GM12878 (cell line): Measurements from ENCODE around the gene ZMYND11. TPM values are rescaled to one million over a fixed set of nuclear protein-coding genes. Genes with fewer than 3 reads are reported as not detected.

Experiments used
- ATAC-seq: fragments of 200-7000 bp; cut with Tn5 transposase; 3 replicates; pipeline ENCODE4 v1.9.1; 2020; ENCODE audit warnings: mild to moderate bottlenecking, moderate library complexity
- BruUV-seq: library from RNA; stranded (reverse); fragments of 400-500 nt; replicated peaks from 2 replicates; lab custom pipeline; 2021; lab: Mats Ljungman, UMichigan
- CTCF ChIA-PET: fragments of 300-600 bp; sonication (Branson Sonifier 250); formaldehyde crosslinking; extraction: SDS; loops from one replicate; lab custom pipeline; 2021; ENCODE audit warnings: inconsistent platforms; lab: Yijun Ruan, JAX
- POLR2A ChIA-PET: fragments of 350-600 bp; formaldehyde crosslinking; extraction: SDS; loops from one replicate; lab custom pipeline; 2021; ENCODE audit warnings: inconsistent platforms; lab: Charles Lee
- RAD21 ChIA-PET: fragments of 300-600 bp; sonication (Branson Sonifier 250); formaldehyde crosslinking; loops from one replicate; lab custom pipeline; 2023; ENCODE audit warnings: antibody characterized with exemption; ENCODE audit not compliant: unreplicated experiment; lab: Charles Lee
- SMC1A ChIA-PET: fragments of 300-600 bp; sonication (Branson Sonifier 250); formaldehyde crosslinking; loops from one replicate; lab custom pipeline; 2023; ENCODE audit not compliant: unreplicated experiment, uncharacterized antibody; lab: Charles Lee
- DNase-seq: peaks from one replicate; pipeline ENCODE4 v3.0.0-alpha.2; 2011; ENCODE audit warnings: low read depth, low spot score
- FAIRE-seq: peaks from 3 replicates; lab custom pipeline; 2011; peaks lifted over from hg19 to GRCh38; lab: Jason Lieb, UNC
- H2AFZ ChIP-seq: 2 replicates; pipeline ENCODE4 v1.6.0; 2011; ENCODE audit warnings: low read depth, low read length, control low read depth; ENCODE audit not compliant: control insufficient read depth
- H3K27ac ChIP-seq: 2 replicates; pipeline ENCODE4 v1.5.1; 2011; ENCODE audit warnings: control low read depth; ENCODE audit not compliant: control insufficient read depth, insufficient read depth
- H3K27me3 ChIP-seq, 2 experiments: replicated peaks in 1 of 2; 2 replicates each; pipeline versions ENCODE4 v1.6.0 to v1.6.1; 2011; ENCODE audit warnings: low read length in 1 of 2; ENCODE audit not compliant: control insufficient read depth in 2 of 2, insufficient read depth in 2 of 2
- H3K36me3 ChIP-seq, 2 experiments: 2 replicates each; pipeline ENCODE4 v1.5.1; 2011; ENCODE audit warnings: low read length in 1 of 2; ENCODE audit not compliant: control insufficient read depth in 2 of 2, insufficient read depth in 2 of 2
- H3K4me1 ChIP-seq: 2 replicates; pipeline ENCODE4 v1.6.1; 2011; ENCODE audit warnings: mild to moderate bottlenecking, low read length, moderate library complexity, mixed read lengths; ENCODE audit not compliant: control insufficient read depth, insufficient read depth
- H3K4me2 ChIP-seq: 2 replicates; pipeline ENCODE4 v1.6.0; 2011; ENCODE audit warnings: control low read depth; ENCODE audit not compliant: control insufficient read depth, insufficient read depth
- H3K4me3 ChIP-seq: fragments of 200-600 bp; sonication (generic); 2 replicates; pipeline ENCODE4 v1.5.1; 2016
- H3K79me2 ChIP-seq: 2 replicates; pipeline ENCODE4 v1.6.0; 2011; ENCODE audit warnings: low read length; ENCODE audit not compliant: control insufficient read depth, insufficient read depth
- H3K9ac ChIP-seq: 2 replicates; pipeline ENCODE4 v1.8.0; 2011; ENCODE audit warnings: low read length, control low read depth, mixed read lengths; ENCODE audit not compliant: control insufficient read depth, insufficient read depth
- H3K9me3 ChIP-seq: replicated peaks from 3 replicates; pipeline ENCODE4 v1.5.1; 2011; ENCODE audit warnings: mild to moderate bottlenecking, low read length; ENCODE audit not compliant: control insufficient read depth, insufficient read depth
- H4K20me1 ChIP-seq: 2 replicates; pipeline ENCODE4 v1.6.0; 2011; ENCODE audit not compliant: control insufficient read depth, insufficient read depth
- BHLHE40 ChIP-seq, 2 experiments: fragments of 450-650 bp in 1 of 2; IDR thresholded peaks; 2 replicates each; pipeline ENCODE4 v1.6.1; 2011 to 2017; ENCODE audit warnings: low read depth in 2 of 2, borderline replicate concordance in 1 of 2, improper control_type of control experiment in 1 of 2, low read length in 1 of 2, mild to moderate bottlenecking in 1 of 2
- CHD4 ChIP-seq: fragments of 200-600 bp; sonication (generic); IDR thresholded peaks from 2 replicates; pipeline ENCODE4 v1.6.1; 2016; ENCODE audit warnings: mild to moderate bottlenecking
- DPF2 ChIP-seq: fragments of 450-650 bp; IDR thresholded peaks from 2 replicates; pipeline ENCODE4 v1.6.1; 2017; ENCODE audit warnings: mild to moderate bottlenecking
- ESRRA ChIP-seq: IDR thresholded peaks from 2 replicates; pipeline ENCODE4 v1.6.1; 2012; ENCODE audit warnings: mild to moderate bottlenecking, low read length, improper control_type of control experiment
- FOXM1 ChIP-seq: IDR thresholded peaks from 2 replicates; pipeline ENCODE4 v1.6.1; 2012; ENCODE audit warnings: low read depth, mild to moderate bottlenecking, inconsistent platforms, low read length, moderate library complexity
- GATAD2B ChIP-seq: fragments of 450-650 bp; conservative IDR thresholded peaks from 2 replicates; pipeline ENCODE4 v1.6.1; 2017; ENCODE audit warnings: low read depth, mild to moderate bottlenecking, moderate library complexity
- IKZF1 ChIP-seq: fragments of 450-650 bp; conservative IDR thresholded peaks from 2 replicates; pipeline ENCODE4 v1.6.1; 2017; ENCODE audit warnings: antibody characterized with exemption, mild to moderate bottlenecking
- KDM1A ChIP-seq: fragments of 200-600 bp; sonication (generic); IDR thresholded peaks from 2 replicates; pipeline ENCODE4 v1.6.1; 2016; ENCODE audit warnings: borderline replicate concordance
- PBX3 ChIP-seq: IDR thresholded peaks from 2 replicates; pipeline ENCODE4 v1.6.1; 2011; ENCODE audit warnings: mild to moderate bottlenecking, low read depth, low read length, moderate library complexity; ENCODE audit not compliant: insufficient replicate concordance
- SMC3 ChIP-seq: IDR thresholded peaks from 2 replicates; pipeline ENCODE4 v1.6.1; 2011; ENCODE audit warnings: low read length, improper control_type of control experiment, borderline replicate concordance
- STAT1 ChIP-seq: fragments of 450-650 bp; conservative IDR thresholded peaks from 2 replicates; pipeline ENCODE4 v1.6.1; 2014; ENCODE audit warnings: antibody characterized with exemption, mild to moderate bottlenecking
- ZNF592 ChIP-seq: fragments of 450-650 bp; IDR thresholded peaks from 2 replicates; pipeline ENCODE4 v1.6.1; 2017; ENCODE audit warnings: mild to moderate bottlenecking, moderate library complexity
- WGBS: methylation state at CpG from one replicate; pipeline ENCODE4 v1.1.6; 2016; ENCODE audit warnings: low lambda C conversion rate; ENCODE audit not compliant: insufficient replicate concordance, insufficient coverage; ENCODE audit errors: missing lambda C conversion rate; 5-methylcytosine and 5-hydroxymethylcytosine counted together
- in situ Hi-C: fragments of 300-500 bp; cut with MboI; formaldehyde crosslinking; loops from 9 replicates; pipeline ENCODE4 v1.14.3; 2018; ENCODE audit warnings: mixed read lengths
- intact Hi-C: fragments of 100-400 bp; cut with micrococcal nuclease; formaldehyde crosslinking; loops from one replicate; pipeline ENCODE4 v1.14.2; 2022; ENCODE audit not compliant: unreplicated experiment
- polyA plus RNA-seq, 11 experiments: library from polyadenylated mRNA; depleted of rRNA in 4 of 11; unstranded in 6 of 11; stranded (reverse) in 5 of 11; fragments of >200 nt; fragmentation: Nextera tagmentation in 4 of 11; fragmentation: Illumina TruSeq in 1 of 11; extraction: Ambion mirVana in 4 of 11; extraction: Trizol in 1 of 11; gene quantifications; 1 replicate in 1 of 11; 2 replicates in 10 of 11; pipeline versions ENCODE4 v1.2.1 to v1.2.3, GENCODE V29; 2011 to 2016; ENCODE audit warnings: inconsistent platforms in 2 of 11, missing spikeins in 2 of 11, low read depth in 1 of 11
- total RNA-seq, 4 experiments: library from RNA; depleted of rRNA in 3 of 4; stranded (reverse); fragments of >200 nt in 3 of 4; fragmentation: Illumina TruSeq in 1 of 4; extraction: Trizol in 1 of 4; gene quantifications; 2 replicates each; pipeline versions ENCODE4 v1.2.1 to v1.2.3, GENCODE V29; 2013 to 2021
- TF ChIP-seq, protein P1 (sequence below): fragments of 450-650 bp; conservative IDR thresholded peaks from 2 replicates; pipeline ENCODE4 v1.6.1; 2017; ENCODE audit warnings: mild to moderate bottlenecking, moderate library complexity
- TF ChIP-seq, protein P2 (sequence below): IDR thresholded peaks from 2 replicates; pipeline ENCODE4 v1.6.1; 2012; ENCODE audit warnings: low read depth, low read length, improper control_type of control experiment

ZMYND11 gene
- total and polyA plus RNA-seq, 10 of the 15 experiments (the other 5 are each of a cell fraction or from before 2014, with no cell fraction given) = 3.3 to 24.4 (median 13.1) TPM

DNA sequence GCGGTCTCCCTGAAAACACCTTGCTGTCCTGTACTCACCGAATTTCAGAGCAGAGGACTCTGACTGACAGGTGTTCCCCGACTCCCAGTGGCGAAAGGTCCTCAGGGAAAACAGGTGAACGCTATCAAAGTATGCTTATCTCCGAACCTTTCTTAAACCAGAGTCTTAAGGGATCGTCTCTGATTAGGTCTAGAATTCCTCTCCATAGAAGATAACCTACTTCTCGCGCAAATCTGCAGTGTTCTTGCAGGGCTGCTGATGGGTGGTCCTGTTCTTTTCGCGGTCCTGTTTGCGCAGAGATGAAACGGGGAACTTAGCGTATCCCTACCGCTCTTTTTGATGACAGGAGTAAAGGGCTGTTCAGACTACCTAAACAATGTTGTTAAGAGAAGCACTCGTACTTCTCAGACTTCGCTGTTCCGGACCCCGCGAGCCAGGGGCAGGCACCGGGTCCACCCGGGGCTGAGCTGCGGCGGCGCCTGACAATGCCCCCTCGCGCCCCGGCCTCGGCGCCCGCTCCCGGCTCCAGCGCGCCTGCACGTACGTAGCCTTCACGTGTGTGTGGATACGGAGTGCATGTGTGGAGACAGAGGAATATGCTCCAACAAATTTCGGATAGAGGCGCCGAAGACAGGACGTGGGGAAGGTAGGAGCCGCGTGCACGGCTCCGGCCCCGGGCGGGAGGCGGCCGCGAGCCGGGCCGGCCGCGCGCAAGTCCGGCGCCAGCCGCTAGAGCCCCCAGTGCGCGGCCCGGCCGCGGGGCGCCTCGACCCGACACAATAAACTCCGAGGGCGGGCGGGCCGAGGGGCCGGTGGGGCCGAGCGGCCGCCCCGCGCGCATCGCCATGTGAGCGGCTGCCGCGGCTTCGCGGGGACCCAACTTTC, 766 bp upstream of the ZMYND11 start:
- no peaks in the 10 kb centered on the region for H3K4me1 ChIP-seq
- ATAC-seq (peak; percentile 54), DNase-seq (no peak), FAIRE-seq (peak; percentile 27)
- SMC1A ChIA-PET = interaction anchor here (1.0 kb wide), 1 partner anchor 10 kb away, joined by 5 read pairs; no protein-coding TSS in a partner anchor
- H3K4me2 ChIP-seq = peak overlapping the region; percentile 98
- H3K9ac ChIP-seq = peak overlapping the region; percentile 79
- RAD21 ChIA-PET = no interaction called here
- H3K9me3 ChIP-seq = no peaks in the 10 kb centered on the region
- 3% methylated on average over 70 of the region's 84 CpGs for WGBS
- BruUV-seq = no TSS peak
- POLR2A ChIA-PET = no interaction called here
- H2AFZ ChIP-seq = peak overlapping the region; percentile 89
- CTCF ChIA-PET = no interaction called here
- H3K4me3 ChIP-seq = peak overlapping the region; percentile 90
- in situ Hi-C loops = no loop called here
- peak overlapping the region; percentile 80 for H3K27ac ChIP-seq
- H3K36me3 ChIP-seq = no peaks in the 10 kb centered on the region
- H4K20me1 ChIP-seq = peaks cover 7% of the 10 kb centered on the region; the same call in 1 of the 2 replicates
- H3K27me3 ChIP-seq = no peaks in the 10 kb centered on the region
- peaks cover 44% of the 10 kb centered on the region for H3K79me2 ChIP-seq
- intact Hi-C loops = loop anchor here (2.0 kb wide), 1 partner anchor 54 kb away; no protein-coding TSS in a partner anchor
- TF ChIP-seq IKZF1 = peak; percentile 58
- TF ChIP-seq CHD4 = no peak
- no peak for TF ChIP-seq KDM1A
- TF ChIP-seq, protein P1, sequence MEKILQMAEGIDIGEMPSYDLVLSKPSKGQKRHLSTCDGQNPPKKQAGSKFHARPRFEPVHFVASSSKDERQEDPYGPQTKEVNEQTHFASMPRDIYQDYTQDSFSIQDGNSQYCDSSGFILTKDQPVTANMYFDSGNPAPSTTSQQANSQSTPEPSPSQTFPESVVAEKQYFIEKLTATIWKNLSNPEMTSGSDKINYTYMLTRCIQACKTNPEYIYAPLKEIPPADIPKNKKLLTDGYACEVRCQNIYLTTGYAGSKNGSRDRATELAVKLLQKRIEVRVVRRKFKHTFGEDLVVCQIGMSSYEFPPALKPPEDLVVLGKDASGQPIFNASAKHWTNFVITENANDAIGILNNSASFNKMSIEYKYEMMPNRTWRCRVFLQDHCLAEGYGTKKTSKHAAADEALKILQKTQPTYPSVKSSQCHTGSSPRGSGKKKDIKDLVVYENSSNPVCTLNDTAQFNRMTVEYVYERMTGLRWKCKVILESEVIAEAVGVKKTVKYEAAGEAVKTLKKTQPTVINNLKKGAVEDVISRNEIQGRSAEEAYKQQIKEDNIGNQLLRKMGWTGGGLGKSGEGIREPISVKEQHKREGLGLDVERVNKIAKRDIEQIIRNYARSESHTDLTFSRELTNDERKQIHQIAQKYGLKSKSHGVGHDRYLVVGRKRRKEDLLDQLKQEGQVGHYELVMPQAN = peak; percentile 44; the same call in 1 of the 2 replicates
- TF ChIP-seq ESRRA = no peak
- TF ChIP-seq STAT1 = no peak
- peak in 1 of 2 experiments; percentile 38; a peak in 1 of 4 replicates for TF ChIP-seq BHLHE40 (IDR thresholded peaks at IDR 0.05; ENCODE audit: borderline replicate concordance in 1 of 2, low read depth in 2 of 2, low read length in 1 of 2)
- no peak for TF ChIP-seq ZNF592
- TF ChIP-seq FOXM1 = no peak
- TF ChIP-seq SMC3 = no peak
- TF ChIP-seq DPF2 = 0 out of 2 replicates have a peak, but pooled peaks have one; percentile 12
- TF ChIP-seq PBX3 = no peak
- peak; percentile 69; the same call in 1 of the 2 replicates for TF ChIP-seq GATAD2B
- TF ChIP-seq, protein P2, sequence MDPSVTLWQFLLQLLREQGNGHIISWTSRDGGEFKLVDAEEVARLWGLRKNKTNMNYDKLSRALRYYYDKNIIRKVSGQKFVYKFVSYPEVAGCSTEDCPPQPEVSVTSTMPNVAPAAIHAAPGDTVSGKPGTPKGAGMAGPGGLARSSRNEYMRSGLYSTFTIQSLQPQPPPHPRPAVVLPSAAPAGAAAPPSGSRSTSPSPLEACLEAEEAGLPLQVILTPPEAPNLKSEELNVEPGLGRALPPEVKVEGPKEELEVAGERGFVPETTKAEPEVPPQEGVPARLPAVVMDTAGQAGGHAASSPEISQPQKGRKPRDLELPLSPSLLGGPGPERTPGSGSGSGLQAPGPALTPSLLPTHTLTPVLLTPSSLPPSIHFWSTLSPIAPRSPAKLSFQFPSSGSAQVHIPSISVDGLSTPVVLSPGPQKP = no peak
